ENCODE data around the gene ENTHD1. TPM values are rescaled to one million over a fixed set of nuclear protein-coding genes. Genes with fewer than 3 reads are reported as not detected.

ENTHD1 gene
- total RNA-seq, 2 experiments from 2014 or later = 0.47 TPM; not detected in 1

DNA sequence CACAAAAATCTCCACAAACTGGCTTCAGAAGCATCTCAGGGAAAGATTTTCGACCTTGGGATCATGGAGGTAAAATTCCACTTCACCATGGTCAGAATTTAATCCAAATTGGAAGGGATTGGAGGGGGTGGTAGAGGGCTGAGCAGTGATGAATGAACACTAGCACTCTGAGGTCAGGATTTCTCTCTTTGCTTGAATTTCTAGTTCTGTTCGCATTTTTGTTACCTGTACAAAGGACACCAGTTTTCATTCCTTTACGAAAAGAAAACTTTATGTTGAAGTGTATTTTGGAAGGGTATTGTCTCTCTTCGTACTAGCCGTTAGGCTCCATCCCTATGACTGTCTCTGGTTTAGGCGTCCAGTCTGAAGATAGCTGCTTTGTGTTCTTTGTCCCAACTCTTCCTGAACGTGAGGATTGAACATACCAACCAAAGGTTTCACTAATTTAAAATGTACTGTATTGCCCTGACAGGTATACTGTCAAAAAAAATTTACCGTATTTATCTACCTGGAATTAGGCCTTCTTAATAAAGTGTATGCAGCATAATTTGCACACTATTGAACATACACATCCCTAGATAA is 8.1 kb upstream of the ENTHD1 start:
- intact Hi-C loops (cut with DNase I, micrococcal nuclease) = loop anchor here (1.0 to 5.0 kb wide), 5 partner anchors 9 to 369 kb away; partner anchors contain the start of gene RPS19BP1 (in 1 of the 2)
- Mint-ChIP-seq H3K36me3 (ENCODE audit: low read depth) (peaks cover 51% of the 10 kb centered on the region), H3K4me3 (peak overlapping the region; percentile 89), H3K9me3 (no peaks in the 10 kb centered on the region), H3K27ac (no peak overlapping the region), H3K27me3 (no peaks in the 10 kb centered on the region), H3K4me1 (ENCODE audit: low read depth) (peaks cover 34% of the 10 kb centered on the region)
- DNase-seq (no peak), ATAC-seq (ENCODE audit: poor library complexity) (no peak)
- Histone ChIP-seq H3K4me1 (ENCODE audit: insufficient read depth, low read length) (peaks cover 29% of the 10 kb centered on the region), H3K36me3 (ENCODE audit: insufficient read depth, low read length) (no peaks in the 10 kb centered on the region), H3K4me3 (ENCODE audit: low read length) (peak overlapping the region; percentile 70), H3K9me3 (ENCODE audit: control insufficient read depth in 1 of 2, insufficient read depth in 1 of 2, low read length in 2 of 2) (no peaks in the 10 kb centered on the region), H3K27me3 (ENCODE audit: control insufficient read depth in 1 of 2, insufficient read depth in 2 of 2, low read length in 2 of 2) (no peaks in the 10 kb centered on the region), H3K27ac (ENCODE audit: low read depth in 1 of 2, low read length in 2 of 2) (peak overlapping the region; percentile 53 to 66)
- CTCF ChIA-PET = no interaction called here
- POLR2A ChIA-PET = interaction anchor here (0.6 to 3.0 kb wide), 6 partner anchors 7 to 582 kb away, joined by 4 to 10 read pairs (median 6); no protein-coding TSS in a partner anchor
- TF ChIP-seq, protein P1, sequence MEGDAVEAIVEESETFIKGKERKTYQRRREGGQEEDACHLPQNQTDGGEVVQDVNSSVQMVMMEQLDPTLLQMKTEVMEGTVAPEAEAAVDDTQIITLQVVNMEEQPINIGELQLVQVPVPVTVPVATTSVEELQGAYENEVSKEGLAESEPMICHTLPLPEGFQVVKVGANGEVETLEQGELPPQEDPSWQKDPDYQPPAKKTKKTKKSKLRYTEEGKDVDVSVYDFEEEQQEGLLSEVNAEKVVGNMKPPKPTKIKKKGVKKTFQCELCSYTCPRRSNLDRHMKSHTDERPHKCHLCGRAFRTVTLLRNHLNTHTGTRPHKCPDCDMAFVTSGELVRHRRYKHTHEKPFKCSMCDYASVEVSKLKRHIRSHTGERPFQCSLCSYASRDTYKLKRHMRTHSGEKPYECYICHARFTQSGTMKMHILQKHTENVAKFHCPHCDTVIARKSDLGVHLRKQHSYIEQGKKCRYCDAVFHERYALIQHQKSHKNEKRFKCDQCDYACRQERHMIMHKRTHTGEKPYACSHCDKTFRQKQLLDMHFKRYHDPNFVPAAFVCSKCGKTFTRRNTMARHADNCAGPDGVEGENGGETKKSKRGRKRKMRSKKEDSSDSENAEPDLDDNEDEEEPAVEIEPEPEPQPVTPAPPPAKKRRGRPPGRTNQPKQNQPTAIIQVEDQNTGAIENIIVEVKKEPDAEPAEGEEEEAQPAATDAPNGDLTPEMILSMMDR (IDR thresholded peaks at IDR 0.05) = no peak

DNA sequence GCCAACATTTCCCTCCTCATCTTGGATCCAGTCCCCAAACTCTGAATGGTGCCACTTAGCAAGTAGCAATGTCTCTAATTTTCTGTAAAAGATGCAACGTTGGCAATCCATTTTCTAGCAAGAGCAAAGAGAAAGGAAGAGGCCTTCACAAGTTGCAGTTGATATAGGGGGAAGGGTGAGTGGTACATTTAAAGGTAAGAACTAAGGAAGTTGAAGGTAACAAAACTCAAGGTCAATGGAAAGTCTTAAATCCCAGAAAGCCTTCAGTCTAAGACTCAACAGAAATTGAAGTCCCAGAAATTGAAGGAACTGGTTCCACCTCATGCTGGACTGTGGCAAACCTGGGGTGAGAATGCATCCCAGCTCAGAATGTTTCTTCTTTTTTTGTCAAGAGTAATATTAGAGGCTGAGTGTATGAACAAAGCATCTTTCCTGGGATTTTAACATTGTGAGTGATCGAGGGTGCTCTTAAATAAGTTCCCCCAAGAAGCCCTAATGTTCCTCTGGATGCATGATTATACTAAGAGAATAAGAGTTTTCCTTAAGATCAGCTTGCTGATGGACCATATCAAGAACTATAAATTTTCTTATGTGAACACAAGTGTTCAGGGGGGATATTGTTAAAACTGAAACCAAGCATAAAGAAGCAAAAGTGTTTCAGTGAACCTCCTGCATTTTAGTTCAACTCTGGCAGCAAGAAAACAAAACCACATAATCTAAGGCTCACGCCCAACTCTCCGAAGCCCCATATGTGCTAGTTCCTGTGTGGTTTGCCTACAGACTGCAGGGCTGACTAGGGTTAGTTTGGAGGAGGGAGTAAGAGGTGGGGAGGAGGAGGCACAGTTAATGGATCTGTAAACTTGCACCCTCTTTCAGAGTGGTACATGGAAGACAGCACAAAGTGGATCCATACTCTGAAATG is 7.0 kb upstream of the ENTHD1 start, which contains the start of gene GRAP2:
Gene GRAP2, plus strand, starts transcription at position 779 of the 922 bp plus-strand sequence. CDS start 46,023 bp downstream, outside the sequence.
- H3K27ac Mint-ChIP-seq = no peak within 1 kb of the TSS
- H3K4me3 ChIP-seq (ENCODE audit: low read length) = peak within 1 kb of the TSS; percentile 70
- intact Hi-C loops (cut with DNase I, micrococcal nuclease) = loop anchor here (1.0 to 5.0 kb wide), 5 partner anchors 10 to 368 kb away; partner anchors contain the start of gene RPS19BP1 (in 1 of the 2)
- no peaks in the 10 kb centered on the region for H3K27me3 ChIP-seq (ENCODE audit: control insufficient read depth in 1 of 2, insufficient read depth in 2 of 2, low read length in 2 of 2)
- H3K9me3 Mint-ChIP-seq = no peaks in the 10 kb centered on the region
- no peaks in the 10 kb centered on the region for H3K9me3 ChIP-seq (ENCODE audit: control insufficient read depth in 1 of 2, insufficient read depth in 1 of 2, low read length in 2 of 2)
- peaks cover 28% of the 10 kb centered on the region for H3K4me1 ChIP-seq (ENCODE audit: insufficient read depth, low read length)
- peak; percentile 54 to 94 (median 66) for DNase-seq
- TF ChIP-seq, protein P1 (IDR thresholded peaks at IDR 0.05) = no peak
- H3K36me3 Mint-ChIP-seq (ENCODE audit: low read depth) = peaks cover 41% of the 10 kb centered on the region
- peak within 1 kb of the TSS; percentile 53 to 66 for H3K27ac ChIP-seq (ENCODE audit: low read depth in 1 of 2, low read length in 2 of 2)
- H3K36me3 ChIP-seq (ENCODE audit: insufficient read depth, low read length) = no peaks in the 10 kb centered on the region
- H3K27me3 Mint-ChIP-seq = no peaks in the 10 kb centered on the region
- ATAC-seq (ENCODE audit: poor library complexity) = peak; percentile 96
- ChIA-PET CTCF (interaction anchor here (0.8 to 1.7 kb wide), 5 partner anchors 8 to 372 kb away, joined by 3 to 6 read pairs (median 4); no protein-coding TSS in a partner anchor), POLR2A (interaction anchor here (0.7 to 3.0 kb wide), 11 partner anchors 8 to 342 kb away, joined by 3 to 10 read pairs (median 4); no protein-coding TSS in a partner anchor)
- peak within 1 kb of the TSS; percentile 89 for H3K4me3 Mint-ChIP-seq
- H3K4me1 Mint-ChIP-seq (ENCODE audit: low read depth) = peaks cover 23% of the 10 kb centered on the region

- DNase-seq = no peak
Measured at GRCh38 chr22:39898997-39899396, 5.4 kb upstream of the ENTHD1 start.

More at GRCh38 chr22:39898997-39899396, 5.4 kb upstream of the ENTHD1 start:
- Mint-ChIP-seq H3K9me3 (no peaks in the 10 kb centered on the region), H3K27me3 (no peaks in the 10 kb centered on the region), H3K36me3 (ENCODE audit: low read depth) (peaks cover 25% of the 10 kb centered on the region), H3K4me1 (ENCODE audit: low read depth) (peaks cover 13% of the 10 kb centered on the region), H3K4me3 (peak overlapping the region; percentile 27), H3K27ac (no peak overlapping the region)
- H3K36me3 ChIP-seq (ENCODE audit: insufficient read depth, low read length) = no peaks in the 10 kb centered on the region
- ChIA-PET CTCF (interaction anchor here (0.6 to 1.7 kb wide), 4 partner anchors 9 to 815 kb away, joined by 3 to 6 read pairs (median 4); no protein-coding TSS in a partner anchor), POLR2A (interaction anchor here (0.8 to 3.0 kb wide), 6 partner anchors 9 to 379 kb away, joined by 3 to 10 read pairs (median 3); no protein-coding TSS in a partner anchor)
- TF ChIP-seq, protein P1 (IDR thresholded peaks at IDR 0.05) = no peak
- H3K4me3 ChIP-seq (ENCODE audit: low read length) = no peak overlapping the region
- no peaks in the 10 kb centered on the region for H3K9me3 ChIP-seq (ENCODE audit: control insufficient read depth in 1 of 2, insufficient read depth in 1 of 2, low read length in 2 of 2)
- peak overlapping the region; percentile 9 to 25 for H3K27ac ChIP-seq (ENCODE audit: low read depth in 1 of 2, low read length in 2 of 2)
- no peaks in the 10 kb centered on the region for H3K27me3 ChIP-seq (ENCODE audit: control insufficient read depth in 1 of 2, insufficient read depth in 2 of 2, low read length in 2 of 2)
- no peak for ATAC-seq (ENCODE audit: poor library complexity)
- intact Hi-C loops (cut with DNase I, micrococcal nuclease) = no loop called here
- peaks cover 27% of the 10 kb centered on the region for H3K4me1 ChIP-seq (ENCODE audit: insufficient read depth, low read length)

Data from CD4-positive, alpha-beta T cell (primary cell).